NCI-H2029 treated with DMSO at 0.1 percent for 48 hours (cell line): ENCODE measurements around the gene TSPAN4.

Experiments used
- DNase-seq: peaks from one replicate; lab custom pipeline; 2025; lab: John Stamatoyannopoulos, UW

The TSPAN4 gene

GRCh38 chr11:836700-837099 is 6.0 kb upstream of the TSPAN4 start:
- DNase-seq = no peak

- no peak for DNase-seq
These were observed 5.3 kb upstream of the TSPAN4 start for GRCh38 chr11:837189-837989.

- DNase-seq = no peak
These were observed 4.7 kb upstream of the TSPAN4 start for GRCh38 chr11:837990-838307.

- no peak for DNase-seq
These were observed 4.0 kb upstream of the TSPAN4 start for GRCh38 chr11:838441-839279.

- no peak for DNase-seq
These were observed 3.4 kb upstream of the TSPAN4 start for GRCh38 chr11:839280-839623.

GRCh38 chr11:839875-840617 is 2.6 kb upstream of the TSPAN4 start:
- DNase-seq = no peak

GRCh38 chr11:841981-842369 is 677 bp upstream of the TSPAN4 start:
- DNase-seq = no peak

GRCh38 chr11:843086-843734 is 558 bp downstream of the TSPAN4 start:
- no peak for DNase-seq

- no peak for DNase-seq
These were observed 1.4 kb downstream of the TSPAN4 start for GRCh38 chr11:843818-844692.

- DNase-seq = no peak
These were observed 2.3 kb downstream of the TSPAN4 start for GRCh38 chr11:844693-845644.

- DNase-seq = no peak
These were observed 3.3 kb downstream of the TSPAN4 start for GRCh38 chr11:845872-846495.

- DNase-seq = no peak
These were observed 3.9 kb downstream of the TSPAN4 start for GRCh38 chr11:846496-847098.

- DNase-seq = no peak
These were observed 5.2 kb downstream of the TSPAN4 start for GRCh38 chr11:847876-848275.

GRCh38 chr11:848380-848931 is 5.8 kb downstream of the TSPAN4 start:
- no peak for DNase-seq

GRCh38 chr11:849104-849824 is 6.6 kb downstream of the TSPAN4 start:
- DNase-seq = no peak

GRCh38 chr11:849951-850774 is 7.5 kb downstream of the TSPAN4 start:
- no peak for DNase-seq
